Prostate gland (tissue), 2 donors: ENCODE data around the gene HCN4.

Experiments used
- POLR2A ChIP-seq: fragments of 450-650 bp; IDR thresholded peaks from one replicate; pipeline ENCODE4 v1.6.1; 2016; ENCODE audit warnings: antibody characterized with exemption, mild to moderate bottlenecking
- POLR2AphosphoS5 ChIP-seq: sonication (generic); formaldehyde crosslinking; IDR thresholded peaks from one replicate; pipeline ENCODE4 v1.6.1; 2017; ENCODE audit warnings: antibody characterized with exemption
- TF ChIP-seq, protein P1 (sequence below), 4 experiments: fragments of 200-600 bp in 2 of 4; fragments of 450-650 bp in 2 of 4; sonication (generic) in 2 of 4; IDR thresholded peaks; 1 replicate in 3 of 4; 2 replicates in 1 of 4; pipeline ENCODE4 v1.5.1; 2016 to 2019; ENCODE audit warnings: antibody characterized with exemption in 4 of 4, mild to moderate bottlenecking in 2 of 4, moderate library complexity in 2 of 4

DNA sequence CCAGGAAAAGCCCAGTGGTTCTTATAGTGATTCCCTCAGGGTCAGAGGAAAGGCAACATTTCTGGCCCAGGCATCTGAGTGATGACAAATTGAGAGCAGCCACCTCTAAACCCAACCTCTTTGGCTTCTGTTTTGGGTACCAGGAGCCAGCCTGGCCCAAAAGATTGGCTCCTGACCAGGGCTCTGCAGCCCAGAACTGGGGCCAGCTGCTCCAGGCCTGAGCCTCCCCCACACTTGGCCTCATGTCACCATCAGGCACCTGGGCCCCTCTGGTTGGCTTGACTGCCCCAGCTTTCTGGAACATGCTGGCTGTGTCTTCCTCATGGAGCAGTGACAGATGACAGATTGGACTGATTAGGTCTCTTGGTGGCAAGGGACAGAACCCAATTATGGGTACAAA is 26.0 kb upstream of the HCN4 start:
- TF ChIP-seq, protein P1, sequence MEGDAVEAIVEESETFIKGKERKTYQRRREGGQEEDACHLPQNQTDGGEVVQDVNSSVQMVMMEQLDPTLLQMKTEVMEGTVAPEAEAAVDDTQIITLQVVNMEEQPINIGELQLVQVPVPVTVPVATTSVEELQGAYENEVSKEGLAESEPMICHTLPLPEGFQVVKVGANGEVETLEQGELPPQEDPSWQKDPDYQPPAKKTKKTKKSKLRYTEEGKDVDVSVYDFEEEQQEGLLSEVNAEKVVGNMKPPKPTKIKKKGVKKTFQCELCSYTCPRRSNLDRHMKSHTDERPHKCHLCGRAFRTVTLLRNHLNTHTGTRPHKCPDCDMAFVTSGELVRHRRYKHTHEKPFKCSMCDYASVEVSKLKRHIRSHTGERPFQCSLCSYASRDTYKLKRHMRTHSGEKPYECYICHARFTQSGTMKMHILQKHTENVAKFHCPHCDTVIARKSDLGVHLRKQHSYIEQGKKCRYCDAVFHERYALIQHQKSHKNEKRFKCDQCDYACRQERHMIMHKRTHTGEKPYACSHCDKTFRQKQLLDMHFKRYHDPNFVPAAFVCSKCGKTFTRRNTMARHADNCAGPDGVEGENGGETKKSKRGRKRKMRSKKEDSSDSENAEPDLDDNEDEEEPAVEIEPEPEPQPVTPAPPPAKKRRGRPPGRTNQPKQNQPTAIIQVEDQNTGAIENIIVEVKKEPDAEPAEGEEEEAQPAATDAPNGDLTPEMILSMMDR (IDR thresholded peaks at IDR 0.05): no peak
- TF ChIP-seq POLR2A (no peak), POLR2AphosphoS5 (no peak)
